OCI-LY3 (cell line): ENCODE measurements around the gene ICA1.

ENCODE experiments used
- CTCF ChIP-seq: fragments of 200-600, 300-600 bp; sonication (generic); IDR thresholded peaks from 2 replicates; pipeline ENCODE4 v1.5.1; 2014; ENCODE audit warnings: antibody characterized with exemption, low read length, low read depth
- EZH2phosphoT487 ChIP-seq: fragments of 200-600 bp; shearing (Covaris generic); IDR thresholded peaks from 2 replicates; pipeline ENCODE4 v1.6.1; 2018; ENCODE audit warnings: antibody characterized with exemption, mixed run types, low read depth

- TF ChIP-seq CTCF: no peak
- TF ChIP-seq EZH2phosphoT487: no peak
These were observed 167.5 kb downstream of the ICA1 start for GRCh38 chr7:8094164-8095140.
